Natural killer cell (primary cell): ENCODE measurements around the gene FOXE3. TPM values are rescaled to one million over a fixed set of nuclear protein-coding genes. Genes with fewer than 3 reads are reported as not detected.

Source experiments
- ATAC-seq, 3 donors: fragments of 150-1000 bp in 2 of 3; fragments of 200-7000 bp in 1 of 3; cut with Tn5 transposase; 1 replicate in 1 of 3; 2 replicates in 2 of 3; pipeline ENCODE4 v1.10.0; 2021; ENCODE audit warnings: mild to moderate bottlenecking in 2 of 3, moderate library complexity in 2 of 3
- DNase-seq, 2 donors: peaks; one replicate each; pipeline versions ENCODE4 v3.0.0 to v3.0.0-alpha.2; 2013 to 2021; ENCODE audit warnings: mixed read lengths in 1 of 2
- H3K27ac ChIP-seq: one replicate; pipeline ENCODE4 v1.5.1; 2013; ENCODE audit warnings: mild to moderate bottlenecking, low read length
- H3K27me3 ChIP-seq: one replicate; pipeline ENCODE4 v1.6.1; 2013; ENCODE audit warnings: low read length; ENCODE audit not compliant: control insufficient read depth, insufficient read depth
- H3K36me3 ChIP-seq: one replicate; pipeline ENCODE4 v1.6.1; 2013; ENCODE audit warnings: low read length; ENCODE audit not compliant: control insufficient read depth, insufficient read depth
- H3K4me1 ChIP-seq: one replicate; pipeline ENCODE4 v1.6.1; 2013; ENCODE audit warnings: low read length; ENCODE audit not compliant: control insufficient read depth, insufficient read depth
- H3K4me3 ChIP-seq: one replicate; pipeline ENCODE4 v1.5.1; 2013; ENCODE audit warnings: low read length
- H3K9me3 ChIP-seq: one replicate; pipeline ENCODE4 v1.6.1; 2013; ENCODE audit warnings: low read length; ENCODE audit not compliant: control insufficient read depth, insufficient read depth
- H3K27ac Mint-ChIP-seq, 2 donors: one replicate each; pipeline ENCODE4 v1.8.0; 2022; ENCODE audit warnings: mild to moderate bottlenecking in 2 of 2, mixed read lengths in 2 of 2, moderate library complexity in 1 of 2
- H3K27me3 Mint-ChIP-seq, 2 donors: one replicate each; pipeline ENCODE4 v1.8.0; 2022; ENCODE audit warnings: low read depth in 2 of 2, mixed read lengths in 2 of 2
- H3K36me3 Mint-ChIP-seq: one replicate; pipeline ENCODE4 v1.8.0; 2022; ENCODE audit warnings: mixed read lengths
- H3K4me1 Mint-ChIP-seq, 2 donors: one replicate each; pipeline ENCODE4 v1.8.0; 2022; ENCODE audit warnings: mixed read lengths in 2 of 2
- H3K4me3 Mint-ChIP-seq: one replicate; pipeline ENCODE4 v1.8.0; 2022; ENCODE audit warnings: mild to moderate bottlenecking, moderate library complexity, mixed read lengths
- H3K9me3 Mint-ChIP-seq, 2 donors: one replicate each; pipeline ENCODE4 v1.8.0; 2022; ENCODE audit warnings: mixed read lengths in 2 of 2
- CTCF ChIP-seq: fragments of 200-600 bp; IDR thresholded peaks from one replicate; pipeline ENCODE4 v1.8.0; 2022; ENCODE audit warnings: antibody characterized with exemption
- WGBS: methylation state at CpG from one replicate; pipeline ENCODE4 v1.1.7; 2013; ENCODE audit warnings: missing lambda C conversion rate; ENCODE audit not compliant: insufficient coverage; 5-methylcytosine and 5-hydroxymethylcytosine counted together
- intact Hi-C: fragments of 100-400 bp; cut with micrococcal nuclease; formaldehyde crosslinking; loops from one replicate; pipeline ENCODE4 v1.14.2; 2022
- total RNA-seq, 4 donors: library from RNA; stranded (reverse); fragments of 120-200 nt in 1 of 4; gene quantifications; one replicate each; pipeline versions ENCODE4 v1.2.3 to v1.2.4, GENCODE V29; 2013 to 2022

Gene FOXE3
- total RNA-seq, 3 donors from 2014 or later (not counting 1 experiment from before 2014, with no cell fraction given), result not detected

DNA sequence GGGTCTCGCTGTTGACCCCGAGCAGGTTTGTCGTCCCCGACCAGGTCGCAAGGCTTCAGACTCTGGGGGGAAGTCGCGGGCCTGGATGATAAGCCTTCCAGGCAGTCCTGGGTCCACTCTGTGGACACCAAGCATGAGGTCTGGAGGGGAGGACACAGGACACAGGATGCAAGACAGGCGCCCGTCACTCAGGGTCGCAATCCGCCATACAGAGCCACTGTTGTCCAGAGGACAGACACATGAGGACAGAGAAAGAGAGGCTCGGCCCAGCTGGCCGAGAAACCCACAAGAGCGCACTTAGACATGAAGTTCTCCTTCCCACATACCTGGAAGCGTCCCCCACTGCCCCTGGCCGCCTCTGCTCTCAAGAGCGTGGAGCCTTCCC lies 16.9 kb downstream of the FOXE3 start:
- no peak overlapping the region for H3K27ac Mint-ChIP-seq
- H3K4me3 ChIP-seq, result no peak overlapping the region
- WGBS, result 43% methylated on average over 17 of the region's 17 CpGs
- peak overlapping the region; percentile 65 for H3K4me3 Mint-ChIP-seq
- intact Hi-C loops, result loop anchor here (10.0 kb wide), 2 partner anchors 198 to 238 kb away; partner anchors contain the start of genes PDZK1IP1 and TAL1
- peaks cover 46 to 52% of the 10 kb centered on the region in 2 donors for H3K4me1 Mint-ChIP-seq
- H3K36me3 ChIP-seq, result no peaks in the 10 kb centered on the region
- no peak for DNase-seq
- H3K27ac ChIP-seq, result no peak overlapping the region
- H3K36me3 Mint-ChIP-seq, result no peaks in the 10 kb centered on the region
- H3K4me1 ChIP-seq, result peaks cover 48% of the 10 kb centered on the region
- no peaks in the 10 kb centered on the region for H3K9me3 Mint-ChIP-seq
- no peaks in the 10 kb centered on the region for H3K9me3 ChIP-seq
- H3K27me3 ChIP-seq, result peaks cover 36% of the 10 kb centered on the region
- peaks cover 6 to 20% of the 10 kb centered on the region in 2 donors for H3K27me3 Mint-ChIP-seq
- TF ChIP-seq CTCF, result no peak
- ATAC-seq, result no peak

GRCh38 chr1:47433477-47434050 lies 17.5 kb downstream of the FOXE3 start:
- H3K4me1 Mint-ChIP-seq, result peaks cover 46 to 52% of the 10 kb centered on the region in 2 donors
- Histone ChIP-seq H3K9me3 (no peaks in the 10 kb centered on the region), H3K36me3 (no peaks in the 10 kb centered on the region), H3K4me3 (no peak overlapping the region), H3K27ac (no peak overlapping the region), H3K27me3 (peaks cover 36% of the 10 kb centered on the region), H3K4me1 (peaks cover 50% of the 10 kb centered on the region)
- intact Hi-C loops, result loop anchor here (10.0 kb wide), 2 partner anchors 199 to 239 kb away; partner anchors contain the start of genes PDZK1IP1 and TAL1
- DNase-seq (peak in 1 of 2 donors; percentile 15), ATAC-seq (no peak)
- no peaks in the 10 kb centered on the region for H3K36me3 Mint-ChIP-seq
- H3K9me3 Mint-ChIP-seq, result no peaks in the 10 kb centered on the region
- H3K27me3 Mint-ChIP-seq, result peaks cover 6 to 20% of the 10 kb centered on the region in 2 donors
- TF ChIP-seq CTCF, result no peak
- 27% methylated on average over 28 of the region's 30 CpGs for WGBS
- no peak overlapping the region for H3K27ac Mint-ChIP-seq
- H3K4me3 Mint-ChIP-seq, result peak overlapping the region; percentile 42

DNA sequence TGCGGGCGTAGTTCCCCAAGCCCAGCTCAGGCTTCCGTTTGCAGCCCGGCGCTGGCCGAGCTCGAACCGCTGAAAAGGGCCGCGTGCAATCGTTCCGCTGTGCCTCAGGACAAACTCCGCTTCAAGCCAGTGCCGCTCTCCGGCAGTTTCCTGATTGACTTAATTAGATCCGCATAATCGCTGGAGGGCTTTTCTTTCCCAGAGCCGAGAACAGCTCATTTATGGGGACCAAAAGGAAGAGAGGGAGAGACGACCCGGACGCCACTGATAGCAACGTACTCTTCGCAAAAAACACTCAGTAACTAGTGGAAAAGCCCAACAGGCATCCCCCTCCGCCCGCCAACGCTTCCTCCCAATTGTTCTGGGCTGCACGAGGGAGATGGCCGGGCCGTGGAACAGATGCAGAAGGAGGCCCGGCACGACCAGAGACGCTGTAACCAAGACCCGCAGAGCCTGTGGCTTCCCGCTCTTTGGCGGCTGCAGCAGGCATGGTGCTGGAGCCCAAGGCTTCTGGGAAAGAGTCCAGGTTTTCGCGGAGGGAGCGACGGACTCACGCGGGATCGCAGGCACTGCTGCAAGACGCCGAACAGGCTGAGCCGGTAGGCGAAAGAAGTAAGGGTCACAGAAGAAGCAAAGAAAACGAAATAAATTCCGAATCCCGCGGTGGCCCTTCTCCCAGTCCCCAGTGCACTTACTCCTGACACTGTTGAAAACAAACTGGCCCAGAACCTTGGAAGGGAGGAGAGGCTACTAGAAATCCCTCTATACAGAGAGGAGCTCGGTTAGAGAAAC lies 18.2 kb downstream of the FOXE3 start:
- WGBS, result 35% methylated on average over 51 of the region's 51 CpGs
- Histone ChIP-seq H3K27me3 (peaks cover 36% of the 10 kb centered on the region), H3K36me3 (no peaks in the 10 kb centered on the region), H3K4me3 (no peak overlapping the region), H3K9me3 (no peaks in the 10 kb centered on the region), H3K27ac (no peak overlapping the region), H3K4me1 (peaks cover 51% of the 10 kb centered on the region)
- intact Hi-C loops, result loop anchor here (10.0 kb wide), 2 partner anchors 199 to 239 kb away; partner anchors contain the start of genes PDZK1IP1 and TAL1
- H3K4me1 Mint-ChIP-seq, result peaks cover 46 to 52% of the 10 kb centered on the region in 2 donors
- H3K4me3 Mint-ChIP-seq, result peak overlapping the region; percentile 42
- ATAC-seq (no peak), DNase-seq (peak in 1 of 2 donors; percentile 15)
- H3K36me3 Mint-ChIP-seq, result no peaks in the 10 kb centered on the region
- no peaks in the 10 kb centered on the region for H3K9me3 Mint-ChIP-seq
- H3K27me3 Mint-ChIP-seq, result peaks cover 6 to 20% of the 10 kb centered on the region in 2 donors
- no peak for TF ChIP-seq CTCF
- H3K27ac Mint-ChIP-seq, result no peak overlapping the region
